Trophoblast cell (in vitro differentiated cells and primary cell): ENCODE measurements around the gene ERICH2.
A peak's percentile ranks its signal among the peaks of the same experiment; 100 is the strongest.

ENCODE experiments used
- DNase-seq, 2 donors: peaks; one replicate each; pipeline ENCODE4 v3.0.0-alpha.2; 2016
- H2AFZ ChIP-seq: 2 replicates; pipeline ENCODE4 v1.6.1; 2013; ENCODE audit warnings: low read length, moderate library complexity, mild to moderate bottlenecking; ENCODE audit not compliant: insufficient read depth, poor library complexity
- H2AK5ac ChIP-seq: 2 replicates; pipeline ENCODE4 v1.6.1; 2013; ENCODE audit warnings: mild to moderate bottlenecking, low read length
- H2BK120ac ChIP-seq: 2 replicates; pipeline ENCODE4 v1.6.1; 2013; ENCODE audit warnings: low read length, mild to moderate bottlenecking, moderate library complexity; ENCODE audit not compliant: insufficient read depth, poor library complexity
- H2BK12ac ChIP-seq: 2 replicates; pipeline ENCODE4 v1.6.1; 2013; ENCODE audit warnings: mild to moderate bottlenecking, low read length, moderate library complexity
- H2BK5ac ChIP-seq: 2 replicates; pipeline ENCODE4 v1.6.1; 2013; ENCODE audit warnings: low read length, low read depth, moderate library complexity, mild to moderate bottlenecking; ENCODE audit not compliant: poor library complexity
- H3K14ac ChIP-seq: 2 replicates; pipeline ENCODE4 v1.6.1; 2013; ENCODE audit warnings: mild to moderate bottlenecking, low read length
- H3K18ac ChIP-seq: 2 replicates; pipeline ENCODE4 v1.6.1; 2013; ENCODE audit warnings: mild to moderate bottlenecking, low read length
- H3K23ac ChIP-seq: 2 replicates; pipeline ENCODE4 v1.6.1; 2013; ENCODE audit warnings: low read length
- H3K27ac ChIP-seq: 2 replicates; pipeline ENCODE4 v1.5.1; 2013; ENCODE audit warnings: low read depth, mild to moderate bottlenecking, inconsistent platforms, low read length, moderate library complexity
- H3K27me3 ChIP-seq: 2 replicates; pipeline ENCODE4 v1.6.1; 2013; ENCODE audit warnings: inconsistent platforms, mild to moderate bottlenecking, low read length, moderate library complexity; ENCODE audit not compliant: insufficient read depth
- H3K36me3 ChIP-seq, 2 experiments: 1 replicate in 1 of 2; 2 replicates in 1 of 2; pipeline ENCODE4 v1.6.1; 2013; ENCODE audit warnings: low read length in 2 of 2, mild to moderate bottlenecking in 2 of 2, moderate library complexity in 1 of 2; ENCODE audit not compliant: insufficient read depth in 2 of 2, control insufficient read depth in 1 of 2
- H3K4ac ChIP-seq: 2 replicates; pipeline ENCODE4 v1.6.1; 2013; ENCODE audit warnings: low read depth, mild to moderate bottlenecking, low read length, moderate library complexity
- H3K4me1 ChIP-seq, 2 experiments: 1 replicate in 1 of 2; 2 replicates in 1 of 2; pipeline ENCODE4 v1.6.1; 2013; ENCODE audit warnings: low read length in 2 of 2, mild to moderate bottlenecking in 2 of 2, moderate library complexity in 1 of 2; ENCODE audit not compliant: insufficient read depth in 2 of 2, control insufficient read depth in 1 of 2
- H3K4me2 ChIP-seq: 2 replicates; pipeline ENCODE4 v1.6.1; 2013; ENCODE audit warnings: inconsistent platforms, mild to moderate bottlenecking, low read length, moderate library complexity
- H3K4me3 ChIP-seq: 2 replicates; pipeline ENCODE4 v1.5.1; 2013; ENCODE audit warnings: mild to moderate bottlenecking, low read depth, low read length, inconsistent platforms
- H3K79me1 ChIP-seq: one replicate; pipeline ENCODE4 v1.6.1; 2013; ENCODE audit warnings: low read length
- H3K79me2 ChIP-seq: 2 replicates; pipeline ENCODE4 v1.6.1; 2013; ENCODE audit warnings: low read length, mild to moderate bottlenecking; ENCODE audit not compliant: control insufficient read depth, insufficient read depth, poor library complexity
- H3K9ac ChIP-seq: 2 replicates; pipeline ENCODE4 v1.6.1; 2013; ENCODE audit warnings: mild to moderate bottlenecking, low read length
- H3K9me3 ChIP-seq: 2 replicates; pipeline ENCODE4 v1.6.1; 2013; ENCODE audit warnings: low read depth, mild to moderate bottlenecking, control low read depth, inconsistent platforms, low read length; ENCODE audit not compliant: insufficient read depth
- H4K12ac ChIP-seq: 2 replicates; pipeline ENCODE4 v1.6.1; 2013; ENCODE audit warnings: low read depth, mild to moderate bottlenecking, low read length, moderate library complexity
- H4K8ac ChIP-seq: 2 replicates; pipeline ENCODE4 v1.6.1; 2013; ENCODE audit warnings: low read depth, mild to moderate bottlenecking, low read length, moderate library complexity
- H4K91ac ChIP-seq: one replicate; pipeline ENCODE4 v1.6.1; 2013; ENCODE audit warnings: low read depth, mild to moderate bottlenecking, low read length, moderate library complexity
- WGBS: extraction: QIAGEN DNeasy Blood & Tissue Kit; methylation state at CpG from one replicate; pipeline ENCODE4 v1.1.7; 2013; ENCODE audit warnings: missing lambda C conversion rate; ENCODE audit not compliant: insufficient read length, insufficient coverage; ENCODE audit errors: extremely low coverage; 5-methylcytosine and 5-hydroxymethylcytosine counted together

ERICH2 gene

DNA sequence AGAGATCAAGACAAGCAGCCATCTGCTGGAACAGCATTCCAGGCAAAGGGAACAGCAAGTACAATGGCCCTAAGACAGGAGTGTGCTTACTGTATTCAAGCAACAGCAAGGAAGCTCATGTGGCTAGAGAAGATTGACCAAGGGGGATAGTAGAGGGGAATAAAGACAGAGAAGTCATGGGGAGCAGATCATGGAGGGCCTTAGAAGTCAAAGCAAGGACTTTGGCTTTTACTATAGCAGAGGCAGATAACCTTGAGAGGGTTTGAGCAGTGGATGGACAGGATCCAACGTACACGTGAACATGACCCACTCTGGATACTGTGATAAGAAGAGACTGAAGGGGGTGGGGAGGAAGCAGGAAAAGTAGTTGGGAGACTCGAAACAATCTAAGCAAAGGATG is 28.2 kb upstream of the ERICH2 start:
- Histone ChIP-seq H3K4ac (no peak overlapping the region), H3K9ac (no peak overlapping the region), H3K23ac (no peak overlapping the region), H2BK12ac (no peak overlapping the region), H2AK5ac (no peak overlapping the region), H3K27ac (no peak overlapping the region), H4K8ac (no peak overlapping the region), H3K36me3 (no peaks in the 10 kb centered on the region), H3K4me2 (no peak overlapping the region), H3K18ac (no peak overlapping the region), H3K4me3 (no peak overlapping the region), H2BK5ac (no peak overlapping the region), H3K14ac (no peak overlapping the region), H3K79me1 (no peaks in the 10 kb centered on the region), H2AFZ (no peak overlapping the region), H3K27me3 (no peaks in the 10 kb centered on the region), H3K4me1 (peaks cover 0 to 2% of the 10 kb centered on the region in 2 experiments), H3K9me3 (no peaks in the 10 kb centered on the region), H2BK120ac (no peak overlapping the region), H4K12ac (no peak overlapping the region), H3K79me2 (no peaks in the 10 kb centered on the region), H4K91ac (no peak overlapping the region)
- WGBS = no CpG with 5 or more reads among the region's 3 CpGs
- DNase-seq = no peak

DNA sequence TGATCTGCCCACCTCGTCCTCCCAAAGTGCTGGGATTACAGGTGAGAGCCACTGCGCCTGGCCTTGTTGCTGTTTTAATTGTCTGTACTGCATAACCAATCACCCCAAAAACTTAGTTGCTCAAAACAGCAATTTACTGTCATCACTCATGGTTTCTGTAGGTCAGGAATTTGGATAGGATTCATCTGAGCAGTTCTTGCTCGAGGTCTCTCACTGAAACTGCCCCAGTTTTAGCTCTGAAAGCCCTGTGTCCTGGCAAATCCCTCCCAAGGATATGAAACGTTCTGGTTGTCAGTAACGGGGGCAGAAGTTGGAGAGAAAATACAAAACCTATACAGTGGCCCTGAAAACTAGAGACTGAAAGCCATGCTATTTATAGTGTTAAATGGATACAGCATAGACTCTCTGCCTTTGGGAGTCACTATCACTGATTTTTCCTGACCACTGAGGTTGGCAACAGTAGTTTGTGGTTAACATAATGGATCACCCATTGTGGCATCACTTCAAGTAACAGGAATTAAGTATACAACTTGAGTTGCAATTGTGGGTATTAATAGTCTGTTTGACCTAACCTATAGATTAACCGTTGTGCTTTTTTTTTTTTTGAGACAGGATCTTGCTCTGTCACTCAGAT is 27.2 kb upstream of the ERICH2 start:
- Histone ChIP-seq H3K4me1 (peaks cover 0 to 2% of the 10 kb centered on the region in 2 experiments), H4K91ac (no peak overlapping the region), H3K9me3 (no peaks in the 10 kb centered on the region), H3K14ac (no peak overlapping the region), H2BK12ac (no peak overlapping the region), H4K12ac (no peak overlapping the region), H2BK120ac (no peak overlapping the region), H3K23ac (no peak overlapping the region), H3K36me3 (no peaks in the 10 kb centered on the region), H4K8ac (no peak overlapping the region), H3K4me2 (no peak overlapping the region), H2AFZ (no peak overlapping the region), H3K27me3 (no peaks in the 10 kb centered on the region), H2AK5ac (no peak overlapping the region), H3K4ac (no peak overlapping the region), H3K4me3 (no peak overlapping the region), H3K18ac (no peak overlapping the region), H3K79me2 (no peaks in the 10 kb centered on the region), H3K79me1 (no peaks in the 10 kb centered on the region), H3K9ac (no peak overlapping the region), H2BK5ac (no peak overlapping the region), H3K27ac (no peak overlapping the region)
- no peak for DNase-seq
- no CpG with 5 or more reads among the region's 6 CpGs for WGBS

DNA sequence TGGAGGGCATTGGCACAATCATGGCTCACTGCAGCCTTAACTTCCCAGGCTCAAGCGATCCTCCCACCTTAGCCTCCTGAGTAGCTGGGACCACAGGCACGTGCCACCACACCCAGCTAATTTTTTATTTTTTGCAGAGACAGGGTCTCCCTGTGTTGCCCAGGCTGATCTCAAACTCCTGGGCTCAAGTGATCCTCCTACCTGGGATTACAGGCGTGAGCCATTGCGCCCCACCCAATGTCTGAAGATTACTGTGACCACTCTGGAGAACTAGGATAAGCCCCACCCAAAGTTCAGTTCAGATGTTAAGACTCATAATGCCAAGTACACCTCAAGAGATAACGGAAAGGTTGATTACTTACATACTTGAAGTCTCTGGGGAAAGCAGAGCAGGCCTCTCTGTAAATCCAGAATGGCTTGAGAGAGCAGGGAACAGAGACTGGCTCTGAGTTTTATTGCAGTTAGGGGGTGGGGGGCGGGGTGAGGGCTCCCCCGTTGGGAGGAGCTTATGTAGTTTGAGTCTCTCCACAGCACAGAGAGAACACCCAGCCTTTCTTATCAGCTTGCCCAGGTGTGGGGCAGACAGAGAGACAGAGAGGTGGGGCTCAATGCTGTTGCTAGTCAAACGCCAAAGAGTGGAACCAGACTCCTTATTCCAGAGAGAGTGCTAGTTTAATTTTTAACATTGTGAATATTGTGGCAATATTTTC is 26.5 kb upstream of the ERICH2 start:
- no peaks in the 10 kb centered on the region for H3K27me3 ChIP-seq
- no peak overlapping the region for H2BK120ac ChIP-seq
- no peak overlapping the region for H3K4me2 ChIP-seq
- H3K9me3 ChIP-seq = no peaks in the 10 kb centered on the region
- no peak overlapping the region for H4K12ac ChIP-seq
- WGBS = no CpG with 5 or more reads among the region's 8 CpGs
- no peak for DNase-seq
- H3K23ac ChIP-seq = no peak overlapping the region
- no peaks in the 10 kb centered on the region for H3K79me2 ChIP-seq
- H3K9ac ChIP-seq = no peak overlapping the region
- H3K27ac ChIP-seq = no peak overlapping the region
- no peak overlapping the region for H2BK5ac ChIP-seq
- no peaks in the 10 kb centered on the region for H3K79me1 ChIP-seq
- H3K18ac ChIP-seq = no peak overlapping the region
- H4K91ac ChIP-seq = no peak overlapping the region
- H2AK5ac ChIP-seq = no peak overlapping the region
- no peaks in the 10 kb centered on the region for H3K36me3 ChIP-seq
- no peak overlapping the region for H2BK12ac ChIP-seq
- H2AFZ ChIP-seq = no peak overlapping the region
- no peak overlapping the region for H3K4me3 ChIP-seq
- no peak overlapping the region for H4K8ac ChIP-seq
- no peak overlapping the region for H3K4ac ChIP-seq
- no peak overlapping the region for H3K14ac ChIP-seq
- H3K4me1 ChIP-seq = peaks cover 0 to 2% of the 10 kb centered on the region in 2 experiments

DNA sequence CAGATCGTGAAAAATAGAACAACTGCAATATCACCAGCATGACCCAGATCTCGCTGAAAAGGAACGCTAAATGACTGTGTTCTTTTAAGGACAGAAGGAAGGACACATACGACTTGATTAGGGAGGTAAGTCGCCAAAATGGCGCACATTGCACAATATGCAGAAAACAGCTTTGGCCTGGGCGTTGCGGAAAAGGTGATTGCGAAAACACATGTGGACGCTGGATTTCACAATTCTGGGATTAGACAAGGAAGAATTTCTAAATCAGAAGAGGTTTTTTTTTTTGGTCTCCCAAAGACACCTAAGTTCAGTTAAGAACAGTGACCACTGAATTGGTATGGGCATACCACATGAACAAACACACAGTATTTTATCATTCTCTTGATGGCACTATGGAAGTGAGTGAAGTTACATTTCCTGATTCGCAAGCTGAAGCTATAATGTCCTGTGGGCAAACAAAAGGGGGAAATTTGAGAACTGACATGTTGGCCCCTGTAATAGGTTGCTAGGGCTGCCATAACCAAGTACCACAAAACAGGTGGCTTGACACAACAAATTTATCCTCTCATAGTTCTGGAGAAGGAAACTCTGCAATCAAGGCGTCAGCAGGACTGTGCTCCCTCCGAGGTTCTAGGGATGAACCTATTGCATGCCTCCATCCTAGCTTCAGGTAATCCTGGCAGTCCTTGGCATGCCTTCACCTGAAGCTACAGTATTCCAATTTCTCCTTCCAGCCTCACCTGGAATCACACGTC is 25.8 kb upstream of the ERICH2 start:
- Histone ChIP-seq H2BK120ac (no peak overlapping the region), H3K27me3 (no peaks in the 10 kb centered on the region), H4K8ac (no peak overlapping the region), H3K4me2 (no peak overlapping the region), H2AFZ (no peak overlapping the region), H2BK12ac (no peak overlapping the region), H3K18ac (no peak overlapping the region), H3K27ac (no peak overlapping the region), H3K4ac (no peak overlapping the region), H3K23ac (no peak overlapping the region), H3K9ac (no peak overlapping the region), H3K79me2 (no peaks in the 10 kb centered on the region), H4K12ac (no peak overlapping the region), H4K91ac (no peak overlapping the region), H3K36me3 (no peaks in the 10 kb centered on the region), H3K4me3 (no peak overlapping the region), H3K9me3 (no peaks in the 10 kb centered on the region), H3K4me1 (peaks cover 0 to 2% of the 10 kb centered on the region in 2 experiments), H2AK5ac (no peak overlapping the region), H2BK5ac (no peak overlapping the region), H3K79me1 (no peaks in the 10 kb centered on the region), H3K14ac (no peak overlapping the region)
- whole genome bisulfite sequencing = no CpG with 5 or more reads among the region's 14 CpGs
- peak; percentile 77 to 94 for DNase-seq
